H9 (cell line): ENCODE measurements around the gene SCARF1. TPM values are rescaled to one million over a fixed set of nuclear protein-coding genes. Genes with fewer than 3 reads are reported as not detected.

Experiments used
- DNase-seq: peaks from one replicate; pipeline ENCODE4 v3.0.0-alpha.2; 2017
- H2AFZ ChIP-seq: one replicate; pipeline ENCODE4 v1.6.1; 2013; ENCODE audit warnings: mild to moderate bottlenecking, low read length, control low read depth, moderate library complexity
- H2AK5ac ChIP-seq: 2 replicates; pipeline ENCODE4 v1.6.1; 2013; ENCODE audit warnings: low read length, control low read depth, mixed read lengths; ENCODE audit not compliant: insufficient read length
- H2BK120ac ChIP-seq: one replicate; pipeline ENCODE4 v1.6.1; 2013; ENCODE audit warnings: low read depth, mild to moderate bottlenecking, low read length, control low read depth, inconsistent platforms; ENCODE audit not compliant: poor library complexity, severe bottlenecking
- H2BK12ac ChIP-seq: 2 replicates; pipeline ENCODE4 v1.6.1; 2013; ENCODE audit warnings: low read length, control low read depth, mixed read lengths, low read depth; ENCODE audit not compliant: insufficient read length
- H2BK15ac ChIP-seq: 2 replicates; pipeline ENCODE4 v1.6.1; 2013; ENCODE audit warnings: low read depth, low read length, control low read depth
- H2BK20ac ChIP-seq: one replicate; pipeline ENCODE4 v1.6.1; 2013; ENCODE audit warnings: low read depth, mild to moderate bottlenecking, low read length, control low read depth, inconsistent platforms; ENCODE audit not compliant: poor library complexity, severe bottlenecking
- H2BK5ac ChIP-seq: 2 replicates; pipeline ENCODE4 v1.6.1; 2013; ENCODE audit warnings: low read length, control low read depth, mixed read lengths; ENCODE audit not compliant: insufficient read length
- H3K14ac ChIP-seq: 2 replicates; pipeline ENCODE4 v1.6.1; 2013; ENCODE audit warnings: low read length, control low read depth; ENCODE audit not compliant: insufficient read depth
- H3K18ac ChIP-seq: 2 replicates; pipeline ENCODE4 v1.6.1; 2013; ENCODE audit warnings: low read depth, mild to moderate bottlenecking, mixed read lengths, low read length, control low read depth; ENCODE audit not compliant: insufficient read length
- H3K23ac ChIP-seq: 2 replicates; pipeline ENCODE4 v1.6.1; 2013; ENCODE audit warnings: low read length, control low read depth, mixed read lengths, low read depth; ENCODE audit not compliant: insufficient read length
- H3K23me2 ChIP-seq: 2 replicates; pipeline ENCODE4 v1.6.1; 2013; ENCODE audit warnings: low read depth, mild to moderate bottlenecking, mixed read lengths, low read length, control low read depth; ENCODE audit not compliant: insufficient read length, poor library complexity, severe bottlenecking
- H3K27ac ChIP-seq: 2 replicates; pipeline ENCODE4 v1.5.1; 2013; ENCODE audit warnings: low read length, control low read depth, mixed read lengths, low read depth; ENCODE audit not compliant: insufficient read length
- H3K27me3 ChIP-seq: 2 replicates; pipeline ENCODE4 v1.6.1; 2013; ENCODE audit warnings: low read length, control low read depth, inconsistent platforms; ENCODE audit not compliant: insufficient read depth
- H3K4ac ChIP-seq: 2 replicates; pipeline ENCODE4 v1.6.1; 2013; ENCODE audit warnings: low read depth, mild to moderate bottlenecking, control low read depth, inconsistent platforms, low read length, moderate library complexity
- H3K4me1 ChIP-seq: 2 replicates; pipeline ENCODE4 v1.6.1; 2013; ENCODE audit warnings: low read length, control low read depth, inconsistent platforms; ENCODE audit not compliant: insufficient read depth
- H3K4me2 ChIP-seq: 2 replicates; pipeline ENCODE4 v1.6.1; 2013; ENCODE audit warnings: low read length, control low read depth, mixed read lengths; ENCODE audit not compliant: insufficient read length, insufficient read depth
- H3K56ac ChIP-seq: 2 replicates; pipeline ENCODE4 v1.6.1; 2013; ENCODE audit warnings: low read depth, mild to moderate bottlenecking, mixed read lengths, low read length, control low read depth; ENCODE audit not compliant: insufficient read length
- H3K79me1 ChIP-seq: 2 replicates; pipeline ENCODE4 v1.6.1; 2013; ENCODE audit warnings: low read depth, mild to moderate bottlenecking, moderate library complexity, low read length, control low read depth, inconsistent platforms; ENCODE audit not compliant: insufficient read depth, poor library complexity, severe bottlenecking
- H3K79me2 ChIP-seq: 2 replicates; pipeline ENCODE4 v1.6.1; 2013; ENCODE audit warnings: low read length, control low read depth, inconsistent platforms; ENCODE audit not compliant: insufficient read depth
- H3K9ac ChIP-seq: 2 replicates; pipeline ENCODE4 v1.6.1; 2013; ENCODE audit warnings: low read length, control low read depth, mixed read lengths; ENCODE audit not compliant: insufficient read length; ENCODE audit errors: extremely low read depth
- H3K9me3 ChIP-seq: one replicate; pipeline ENCODE4 v1.6.1; 2013; ENCODE audit warnings: low read depth, low read length, inconsistent platforms; ENCODE audit not compliant: control insufficient read depth
- H3T11ph ChIP-seq: one replicate; pipeline ENCODE4 v1.6.1; 2013; ENCODE audit warnings: mild to moderate bottlenecking, low read length, control low read depth, inconsistent platforms
- H4K20me1 ChIP-seq: one replicate; pipeline ENCODE4 v1.6.1; 2013; ENCODE audit not compliant: control insufficient read depth, insufficient read length, insufficient read depth
- H4K5ac ChIP-seq: 2 replicates; pipeline ENCODE4 v1.6.1; 2013; ENCODE audit warnings: low read depth, mild to moderate bottlenecking, mixed read lengths, low read length, control low read depth; ENCODE audit not compliant: insufficient read length
- H4K8ac ChIP-seq: replicated peaks from 2 replicates; pipeline ENCODE4 v1.6.1; 2013; ENCODE audit warnings: low read length, control low read depth, mixed read lengths, low read depth; ENCODE audit not compliant: insufficient read length
- H4K91ac ChIP-seq: 2 replicates; pipeline ENCODE4 v1.6.1; 2013; ENCODE audit warnings: low read depth, mild to moderate bottlenecking, moderate library complexity, mixed read lengths, low read length, control low read depth; ENCODE audit not compliant: insufficient read length
- H3K27ac Mint-ChIP-seq, 3 experiments: 2 replicates in 2 of 3; 3 replicates in 1 of 3; pipeline ENCODE4 v1.8.0; 2020 to 2021; ENCODE audit warnings: mixed read lengths in 3 of 3, mild to moderate bottlenecking in 1 of 3, moderate library complexity in 1 of 3
- H3K27me3 Mint-ChIP-seq: 2 replicates; pipeline ENCODE4 v1.8.0; 2021; ENCODE audit warnings: low read depth, mild to moderate bottlenecking, moderate library complexity, mixed read lengths
- H3K36me3 Mint-ChIP-seq, 3 experiments: 2 replicates in 2 of 3; 3 replicates in 1 of 3; pipeline ENCODE4 v1.8.0; 2020 to 2021; ENCODE audit warnings: low read depth in 3 of 3, mixed read lengths in 3 of 3; ENCODE audit not compliant: insufficient read depth in 1 of 3
- H3K4me1 Mint-ChIP-seq, 2 experiments: 2 replicates each; pipeline ENCODE4 v1.8.0; 2020; ENCODE audit warnings: mixed read lengths in 2 of 2
- H3K4me3 Mint-ChIP-seq, 2 experiments: 2 replicates in 1 of 2; 3 replicates in 1 of 2; pipeline ENCODE4 v1.8.0; 2020 to 2021; ENCODE audit warnings: mild to moderate bottlenecking in 2 of 2, mixed read lengths in 2 of 2, moderate library complexity in 1 of 2
- H3K9me3 Mint-ChIP-seq, 2 experiments: 2 replicates in 1 of 2; 3 replicates in 1 of 2; pipeline ENCODE4 v1.8.0; 2020; ENCODE audit warnings: mild to moderate bottlenecking in 2 of 2, mixed read lengths in 2 of 2, moderate library complexity in 1 of 2
- WGBS: extraction: QIAGEN DNeasy Blood & Tissue Kit; methylation state at CpG from one replicate; pipeline ENCODE4 v1.1.7; 2013; ENCODE audit warnings: missing lambda C conversion rate, low lambda C conversion rate, mixed read lengths; ENCODE audit not compliant: insufficient read length; ENCODE audit errors: extremely low coverage; 5-methylcytosine and 5-hydroxymethylcytosine counted together
- total RNA-seq: library from RNA; stranded (reverse); gene quantifications from 2 replicates; pipeline ENCODE4 v1.2.1, GENCODE V29; 2021
- TF ChIP-seq, protein P1 (sequence below): fragments of 200-600 bp; sonication (generic); conservative IDR thresholded peaks from 3 replicates; pipeline ENCODE4 v1.8.0; 2021; ENCODE audit warnings: antibody characterized with exemption, mild to moderate bottlenecking

Gene SCARF1
- total RNA-seq, 1 experiment from 2014 or later = 2.4 TPM

DNA sequence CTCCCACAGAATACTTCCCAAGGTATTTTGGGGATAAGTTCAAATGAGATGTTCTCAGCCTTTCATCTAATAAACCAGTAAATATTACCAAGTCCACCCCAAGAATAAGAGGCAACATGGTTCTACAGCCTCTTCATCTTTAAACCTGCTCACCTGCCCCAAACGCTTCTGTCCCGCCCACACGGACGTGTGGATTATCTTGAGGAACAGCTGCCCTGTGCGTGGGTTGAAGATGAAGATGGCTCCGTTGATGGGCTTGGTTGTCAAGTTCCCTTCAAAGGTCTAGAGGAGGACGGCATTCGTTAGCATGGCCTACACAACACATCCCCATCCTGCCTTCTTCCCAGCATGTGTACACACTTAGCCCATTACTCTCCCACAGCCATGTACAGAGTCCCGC lies 12.6 kb upstream of the SCARF1 start:
- no peaks in the 10 kb centered on the region for H3K27me3 Mint-ChIP-seq
- H2BK120ac ChIP-seq = no peak overlapping the region
- no peak overlapping the region for H3K23ac ChIP-seq
- H3K79me2 ChIP-seq = no peaks in the 10 kb centered on the region; the same call in 1 of the 2 replicates
- H3K9me3 ChIP-seq = no peaks in the 10 kb centered on the region
- H2BK15ac ChIP-seq = no peak overlapping the region
- no peaks in the 10 kb centered on the region for H3K79me1 ChIP-seq
- no peak overlapping the region for H3K27ac Mint-ChIP-seq
- H3K4me3 Mint-ChIP-seq = no peak overlapping the region; a peak in 1 of 5 replicates
- no peak overlapping the region for H3T11ph ChIP-seq
- H4K20me1 ChIP-seq = no peaks in the 10 kb centered on the region
- no peak overlapping the region for H3K4ac ChIP-seq
- no peak overlapping the region for H3K4me2 ChIP-seq
- no peaks in the 10 kb centered on the region for H3K4me1 ChIP-seq
- H3K56ac ChIP-seq = no peak overlapping the region
- H3K9me3 Mint-ChIP-seq = no peaks in the 10 kb centered on the region
- H4K8ac ChIP-seq = no peak overlapping the region
- DNase-seq = no peak
- H3K27ac ChIP-seq = no peak overlapping the region
- no peak overlapping the region for H3K9ac ChIP-seq
- H4K91ac ChIP-seq = no peak overlapping the region
- H3K18ac ChIP-seq = no peak overlapping the region
- no peak overlapping the region for H2BK20ac ChIP-seq
- H4K5ac ChIP-seq = no peak overlapping the region
- no peak overlapping the region for H2AK5ac ChIP-seq
- no peak overlapping the region for H3K14ac ChIP-seq
- H3K27me3 ChIP-seq = no peaks in the 10 kb centered on the region
- no CpG with 5 or more reads among the region's 9 CpGs for WGBS
- peaks cover 77 to 98% (median 93%) of the 10 kb centered on the region in 3 experiments for H3K36me3 Mint-ChIP-seq
- no peaks in the 10 kb centered on the region for H3K4me1 Mint-ChIP-seq
- H2AFZ ChIP-seq = no peak overlapping the region
- H3K23me2 ChIP-seq = no peaks in the 10 kb centered on the region
- TF ChIP-seq, protein P1, sequence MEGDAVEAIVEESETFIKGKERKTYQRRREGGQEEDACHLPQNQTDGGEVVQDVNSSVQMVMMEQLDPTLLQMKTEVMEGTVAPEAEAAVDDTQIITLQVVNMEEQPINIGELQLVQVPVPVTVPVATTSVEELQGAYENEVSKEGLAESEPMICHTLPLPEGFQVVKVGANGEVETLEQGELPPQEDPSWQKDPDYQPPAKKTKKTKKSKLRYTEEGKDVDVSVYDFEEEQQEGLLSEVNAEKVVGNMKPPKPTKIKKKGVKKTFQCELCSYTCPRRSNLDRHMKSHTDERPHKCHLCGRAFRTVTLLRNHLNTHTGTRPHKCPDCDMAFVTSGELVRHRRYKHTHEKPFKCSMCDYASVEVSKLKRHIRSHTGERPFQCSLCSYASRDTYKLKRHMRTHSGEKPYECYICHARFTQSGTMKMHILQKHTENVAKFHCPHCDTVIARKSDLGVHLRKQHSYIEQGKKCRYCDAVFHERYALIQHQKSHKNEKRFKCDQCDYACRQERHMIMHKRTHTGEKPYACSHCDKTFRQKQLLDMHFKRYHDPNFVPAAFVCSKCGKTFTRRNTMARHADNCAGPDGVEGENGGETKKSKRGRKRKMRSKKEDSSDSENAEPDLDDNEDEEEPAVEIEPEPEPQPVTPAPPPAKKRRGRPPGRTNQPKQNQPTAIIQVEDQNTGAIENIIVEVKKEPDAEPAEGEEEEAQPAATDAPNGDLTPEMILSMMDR = no peak
- H2BK5ac ChIP-seq = no peak overlapping the region
- no peak overlapping the region for H2BK12ac ChIP-seq
